ENCODE data around the gene GABRE. TPM values are rescaled to one million over a fixed set of nuclear protein-coding genes. Genes with fewer than 3 reads are reported as not detected.
A peak's percentile ranks its signal among the peaks of the same experiment; 100 is the strongest.

Gene GABRE
- total RNA-seq (10 to 100 TPM; 17.1 to 77.8 (median 36.2) TPM), polyA plus RNA-seq (10 to 100 TPM in 1 of 2 donors, 1 to 10 TPM in 1; 2.8 to 32.3 TPM)
- long read RNA-seq, donor 1, partial matches to known transcripts = 1 of 1 reads
- long read RNA-seq, donor 1, other reads (novel, unspliced or antisense) = 0 of 1 reads
- long read RNA-seq, donor 2, partial matches to known transcripts = 1 of 8 reads
- long read RNA-seq, donor 2, other reads (novel, unspliced or antisense) = 7 of 8 reads
- long read RNA-seq, donor 3, full-length matches to known transcripts = 2 of 9 reads
- long read RNA-seq, donor 3, partial matches to known transcripts = 2 of 9 reads
- long read RNA-seq, donor 3, other reads (novel, unspliced or antisense) = 5 of 9 reads

GRCh38 chrX:151974336-151975227 lies at the start of gene GABRE:
Gene GABRE (minus strand): TSS chrX:151974676. CDS start chrX:151974625, 51 bp downstream.
- H3K36me3 ChIP-seq = peaks cover 0 to 4% (median 0%) of the 10 kb centered on the region in 9 donors
- TF ChIP-seq, protein P1, sequence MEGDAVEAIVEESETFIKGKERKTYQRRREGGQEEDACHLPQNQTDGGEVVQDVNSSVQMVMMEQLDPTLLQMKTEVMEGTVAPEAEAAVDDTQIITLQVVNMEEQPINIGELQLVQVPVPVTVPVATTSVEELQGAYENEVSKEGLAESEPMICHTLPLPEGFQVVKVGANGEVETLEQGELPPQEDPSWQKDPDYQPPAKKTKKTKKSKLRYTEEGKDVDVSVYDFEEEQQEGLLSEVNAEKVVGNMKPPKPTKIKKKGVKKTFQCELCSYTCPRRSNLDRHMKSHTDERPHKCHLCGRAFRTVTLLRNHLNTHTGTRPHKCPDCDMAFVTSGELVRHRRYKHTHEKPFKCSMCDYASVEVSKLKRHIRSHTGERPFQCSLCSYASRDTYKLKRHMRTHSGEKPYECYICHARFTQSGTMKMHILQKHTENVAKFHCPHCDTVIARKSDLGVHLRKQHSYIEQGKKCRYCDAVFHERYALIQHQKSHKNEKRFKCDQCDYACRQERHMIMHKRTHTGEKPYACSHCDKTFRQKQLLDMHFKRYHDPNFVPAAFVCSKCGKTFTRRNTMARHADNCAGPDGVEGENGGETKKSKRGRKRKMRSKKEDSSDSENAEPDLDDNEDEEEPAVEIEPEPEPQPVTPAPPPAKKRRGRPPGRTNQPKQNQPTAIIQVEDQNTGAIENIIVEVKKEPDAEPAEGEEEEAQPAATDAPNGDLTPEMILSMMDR (IDR thresholded peaks at IDR 0.05) = no peak
- peak within 1 kb of the TSS; percentile 16 to 88 (median 79) for H3K27ac ChIP-seq
- H3K4me1 ChIP-seq = peaks cover 0 to 10% (median 3%) of the 10 kb centered on the region in 9 donors
- peak; percentile 53 to 68 for DNase-seq
- peak; percentile 72 to 88 (median 80) for ATAC-seq
- no peaks in the 10 kb centered on the region for H3K9me3 ChIP-seq
- H3K27me3 ChIP-seq = peaks cover 0 to 27% (median 0%) of the 10 kb centered on the region in 7 donors
- peak within 1 kb of the TSS; percentile 35 to 71 (median 62) for H3K4me3 ChIP-seq
- intact Hi-C loops (cut with DNase I) = no loop called here
- 2 to 5% methylated on average over 33 to 90 of the region's 90 CpGs for WGBS, 2 donors

GRCh38 chrX:152020888-152021287 lies 46.4 kb upstream of the GABRE start:
- intact Hi-C loops (cut with DNase I) = loop anchor here in 1 of 10 donors (1.0 kb wide), 1 partner anchor 39 kb away; no protein-coding TSS in a partner anchor
- H3K27me3 ChIP-seq = no peaks in the 10 kb centered on the region
- no peak for DNase-seq
- WGBS, 2 donors = 94 to 95% methylated on average over 3 of the region's 3 CpGs
- no peaks in the 10 kb centered on the region for H3K4me1 ChIP-seq
- no peaks in the 10 kb centered on the region for H3K36me3 ChIP-seq
- H3K9me3 ChIP-seq = no peaks in the 10 kb centered on the region
- ATAC-seq = no peak
- no peak overlapping the region for H3K27ac ChIP-seq
- H3K4me3 ChIP-seq = no peak overlapping the region
- TF ChIP-seq, protein P1 (IDR thresholded peaks at IDR 0.05) = no peak

- no peak for DNase-seq
- H3K27me3 ChIP-seq = no peaks in the 10 kb centered on the region
- no peak overlapping the region for H3K27ac ChIP-seq
- WGBS, 2 donors = 92 to 93% methylated on average over 5 of the region's 5 CpGs
- no peaks in the 10 kb centered on the region for H3K4me1 ChIP-seq
- peaks cover 0 to 5% (median 0%) of the 10 kb centered on the region in 11 donors for H3K9me3 ChIP-seq
- H3K4me3 ChIP-seq = no peak overlapping the region
- TF ChIP-seq, protein P1 (IDR thresholded peaks at IDR 0.05) = no peak
- ATAC-seq = no peak
- H3K36me3 ChIP-seq = no peaks in the 10 kb centered on the region
- intact Hi-C loops (cut with DNase I) = no loop called here
Observed at GRCh38 chrX:151999813-152000212, 25.3 kb upstream of the GABRE start.

DNA sequence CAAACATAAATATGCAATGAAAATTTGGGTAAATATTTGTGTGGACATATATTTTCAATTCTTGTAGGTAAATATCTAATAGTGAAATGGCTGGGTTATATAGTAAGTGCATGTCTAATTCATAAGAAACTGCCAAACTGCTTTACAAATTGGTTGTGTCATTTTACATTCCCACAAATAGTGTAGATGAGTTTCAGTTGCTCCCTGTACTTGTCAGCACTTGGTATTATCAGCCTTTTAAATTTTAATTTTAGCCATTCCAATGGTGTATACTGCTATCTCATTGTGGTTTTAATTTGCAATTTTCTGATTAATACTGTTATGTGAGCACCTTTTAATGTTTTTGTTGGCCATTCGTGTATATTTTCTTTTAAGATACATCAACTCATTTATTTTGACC lies 23.1 kb upstream of the GABRE start:
- no peak overlapping the region for H3K27ac ChIP-seq
- 96 to 100% methylated on average over 1 of the region's 1 CpG for WGBS, 2 donors
- no peaks in the 10 kb centered on the region for H3K27me3 ChIP-seq
- no peaks in the 10 kb centered on the region for H3K36me3 ChIP-seq
- no peak for DNase-seq
- ATAC-seq = no peak
- TF ChIP-seq, protein P1 (IDR thresholded peaks at IDR 0.05) = no peak
- intact Hi-C loops (cut with DNase I) = no loop called here
- H3K4me1 ChIP-seq = no peaks in the 10 kb centered on the region
- peaks cover 0 to 5% (median 0%) of the 10 kb centered on the region in 11 donors for H3K9me3 ChIP-seq
- no peak overlapping the region for H3K4me3 ChIP-seq

All from heart right ventricle (tissue), 16 donors.